H1 (cell line): Measurements from ENCODE around the gene TMED3. TPM values are rescaled to one million over a fixed set of nuclear protein-coding genes. Genes with fewer than 3 reads are reported as not detected.

ENCODE experiments used
- CTCF ChIA-PET: fragments of 300-600 bp; sonication (Branson Sonifier 250); formaldehyde crosslinking; loops from one replicate; lab custom pipeline; 2021; ENCODE audit not compliant: partially characterized antibody; lab: Charles Lee
- POLR2A ChIA-PET: fragments of 300-600 bp; sonication (Branson Sonifier 250); formaldehyde crosslinking; loops from one replicate; lab custom pipeline; 2021; ENCODE audit warnings: inconsistent platforms; ENCODE audit not compliant: partially characterized antibody; lab: Charles Lee
- DNase-seq, 2 experiments: peaks; one replicate each; pipeline versions ENCODE4 v3.0.0 to v3.0.0-alpha.2; 2010 to 2022; ENCODE audit warnings: low spot score in 2 of 2, low read depth in 1 of 2, mixed read lengths in 1 of 2
- FAIRE-seq: peaks from 2 replicates; lab custom pipeline; 2011; peaks lifted over from hg19 to GRCh38; lab: Jason Lieb, UNC
- H2AFZ ChIP-seq: 2 replicates; pipeline ENCODE4 v1.8.1; 2012; ENCODE audit warnings: low read length, inconsistent platforms
- H2AK5ac ChIP-seq: 2 replicates; pipeline ENCODE4 v1.6.1; 2013; ENCODE audit warnings: low read depth, low read length
- H2BK120ac ChIP-seq: replicated peaks from 2 replicates; pipeline ENCODE3; 2013; ENCODE audit warnings: low read depth, low read length, inconsistent platforms
- H2BK12ac ChIP-seq: 2 replicates; pipeline ENCODE4 v1.6.1; 2013; ENCODE audit warnings: low read depth, low read length
- H2BK15ac ChIP-seq: 2 replicates; pipeline ENCODE4 v1.6.1; 2013; ENCODE audit warnings: low read length
- H2BK20ac ChIP-seq: 2 replicates; pipeline ENCODE4 v1.6.1; 2013; ENCODE audit warnings: low read length
- H2BK5ac ChIP-seq: 2 replicates; pipeline ENCODE4 v1.6.1; 2013; ENCODE audit warnings: low read depth, low read length
- H3K14ac ChIP-seq: 2 replicates; pipeline ENCODE4 v1.6.1; 2013; ENCODE audit warnings: inconsistent platforms; ENCODE audit not compliant: insufficient read length
- H3K18ac ChIP-seq: 2 replicates; pipeline ENCODE4 v1.6.1; 2013; ENCODE audit warnings: low read length; ENCODE audit errors: extremely low read depth
- H3K23ac ChIP-seq: 2 replicates; pipeline ENCODE4 v1.6.1; 2013; ENCODE audit warnings: inconsistent platforms; ENCODE audit not compliant: insufficient read length
- H3K23me2 ChIP-seq: 2 replicates; pipeline ENCODE4 v1.6.1; 2013; ENCODE audit warnings: low read depth, low read length
- H3K27ac ChIP-seq: 2 replicates; pipeline ENCODE4 v1.6.1; 2011; ENCODE audit warnings: low read depth, low read length, inconsistent platforms
- H3K27me3 ChIP-seq, 4 experiments: replicated peaks in 1 of 4; 1 replicate in 1 of 4; 2 replicates in 3 of 4; pipeline versions ENCODE4 v1.6.1 to v1.8.1; 2011 to 2013; ENCODE audit warnings: low read length in 3 of 4, mild to moderate bottlenecking in 3 of 4, inconsistent platforms in 2 of 4, mixed read lengths in 2 of 4, moderate library complexity in 1 of 4; ENCODE audit not compliant: control insufficient read depth in 3 of 4, insufficient read depth in 3 of 4; ENCODE audit errors: extremely low read depth in 1 of 4
- H3K36me3 ChIP-seq, 4 experiments: 2 replicates each; pipeline versions ENCODE4 v1.6.1 to v1.8.1; 2011 to 2013; ENCODE audit warnings: mild to moderate bottlenecking in 4 of 4, low read length in 3 of 4, moderate library complexity in 2 of 4, control low read depth in 1 of 4, inconsistent platforms in 1 of 4; ENCODE audit not compliant: insufficient read depth in 4 of 4, control insufficient read depth in 2 of 4
- H3K4ac ChIP-seq: replicated peaks from 2 replicates; pipeline ENCODE3; 2013; ENCODE audit warnings: low read length, low read depth, mixed read lengths, inconsistent platforms; ENCODE audit not compliant: insufficient read length
- H3K4me1 ChIP-seq, 4 experiments: replicated peaks in 1 of 4; 1 replicate in 1 of 4; 2 replicates in 3 of 4; pipeline versions ENCODE4 v1.6.1 to v1.8.1; 2011 to 2013; ENCODE audit warnings: low read length in 3 of 4, inconsistent platforms in 2 of 4, mixed read lengths in 1 of 4; ENCODE audit not compliant: insufficient read depth in 4 of 4, control insufficient read depth in 3 of 4
- H3K4me2 ChIP-seq, 2 experiments: 2 replicates each; pipeline versions ENCODE4 v1.6.1 to v1.8.1; 2011 to 2013; ENCODE audit warnings: low read depth in 2 of 2, low read length in 2 of 2, control low read depth in 1 of 2, inconsistent platforms in 1 of 2, mild to moderate bottlenecking in 1 of 2; ENCODE audit not compliant: insufficient read depth in 1 of 2
- H3K4me3 ChIP-seq, 4 experiments: fragments of 200-600, 300-600 bp in 1 of 4; sonication (generic), shearing (Covaris generic), sonication (Bioruptor Twin) in 1 of 4; 2 replicates each; pipeline versions ENCODE4 v1.5.1 to v1.8.1; 2011 to 2016; ENCODE audit warnings: low read length in 4 of 4, low read depth in 3 of 4, control low read depth in 2 of 4, inconsistent platforms in 2 of 4, mild to moderate bottlenecking in 2 of 4, mixed read lengths in 1 of 4, moderate library complexity in 1 of 4; ENCODE audit not compliant: insufficient read depth in 2 of 4; ENCODE audit errors: extremely low read depth in 1 of 4
- H3K56ac ChIP-seq: replicated peaks from 2 replicates; pipeline ENCODE3; 2013; ENCODE audit warnings: low read depth, mild to moderate bottlenecking, mixed read lengths, low read length, inconsistent platforms; ENCODE audit not compliant: insufficient read length
- H3K79me1 ChIP-seq: 2 replicates; pipeline ENCODE4 v1.6.1; 2013; ENCODE audit warnings: low read depth, low read length, control low read depth
- H3K79me2 ChIP-seq, 2 experiments: 2 replicates each; pipeline versions ENCODE4 v1.6.1 to v1.8.1; 2012 to 2013; ENCODE audit warnings: low read length in 2 of 2, mild to moderate bottlenecking in 2 of 2, inconsistent platforms in 1 of 2; ENCODE audit not compliant: insufficient read depth in 2 of 2, control insufficient read depth in 1 of 2
- H3K9ac ChIP-seq, 4 experiments: replicated peaks in 1 of 4; 1 replicate in 1 of 4; 2 replicates in 3 of 4; pipeline versions ENCODE4 v1.6.1 to v1.8.1; 2011 to 2013; ENCODE audit warnings: low read depth in 3 of 4, low read length in 3 of 4, control low read depth in 2 of 4, mild to moderate bottlenecking in 2 of 4, moderate library complexity in 2 of 4, inconsistent platforms in 1 of 4; ENCODE audit errors: extremely low read depth in 1 of 4
- H3K9me3 ChIP-seq, 2 experiments: 2 replicates each; pipeline versions ENCODE4 v1.6.1 to v1.8.1; 2012 to 2013; ENCODE audit warnings: mild to moderate bottlenecking in 2 of 2, moderate library complexity in 2 of 2, control low read depth in 1 of 2, inconsistent platforms in 1 of 2, low read depth in 1 of 2, low read length in 1 of 2, mixed read lengths in 1 of 2; ENCODE audit not compliant: insufficient read depth in 2 of 2
- H4K20me1 ChIP-seq, 2 experiments: replicated peaks in 1 of 2; 2 replicates each; pipeline versions ENCODE3 to v1.8.1; 2011 to 2013; ENCODE audit warnings: inconsistent platforms in 2 of 2, low read length in 2 of 2, mild to moderate bottlenecking in 1 of 2; ENCODE audit not compliant: insufficient read depth in 2 of 2, control insufficient read depth in 1 of 2
- H4K5ac ChIP-seq: 2 replicates; pipeline ENCODE4 v1.6.1; 2013; ENCODE audit warnings: low read length, low read depth, mixed read lengths, inconsistent platforms; ENCODE audit not compliant: insufficient read length
- H4K8ac ChIP-seq: 2 replicates; pipeline ENCODE4 v1.8.0; 2013; ENCODE audit warnings: mild to moderate bottlenecking, moderate library complexity, low read length, inconsistent platforms; ENCODE audit not compliant: insufficient read depth; ENCODE audit errors: extremely low read depth
- H4K91ac ChIP-seq: replicated peaks from 2 replicates; pipeline ENCODE3; 2013; ENCODE audit warnings: low read length, mixed read lengths, inconsistent platforms; ENCODE audit not compliant: insufficient read length
- BACH1 ChIP-seq: IDR thresholded peaks from 2 replicates; pipeline ENCODE4 v1.6.1; 2012; ENCODE audit warnings: low read length, improper control_type of control experiment
- MAFK ChIP-seq: IDR thresholded peaks from 2 replicates; pipeline ENCODE4 v1.6.1; 2012; ENCODE audit warnings: low read depth, mild to moderate bottlenecking, improper control_type of control experiment, low read length
- WGBS, 2 experiments: shearing (Covaris generic) in 1 of 2; methylation state at CpG; one replicate each; pipeline versions ENCODE4 v1.1.6 to v1.1.7; 2013 to 2015; ENCODE audit warnings: low lambda C conversion rate in 2 of 2, mixed read lengths in 2 of 2, inconsistent platforms in 1 of 2, low coverage in 1 of 2, missing lambda C conversion rate in 1 of 2; ENCODE audit not compliant: insufficient replicate concordance in 2 of 2, insufficient coverage in 1 of 2, insufficient read length in 1 of 2; ENCODE audit errors: extremely low coverage in 1 of 2, missing lambda C conversion rate in 1 of 2; 5-methylcytosine and 5-hydroxymethylcytosine counted together
- polyA plus RNA-seq, 7 experiments: library from polyadenylated mRNA; depleted of rRNA in 3 of 7; stranded (reverse) in 5 of 7; unstranded in 2 of 7; fragments of >200 nt in 5 of 7; fragments of 200-250 nt in 2 of 7; gene quantifications; 1 replicate in 5 of 7; 2 replicates in 1 of 7; 4 replicates in 1 of 7; pipeline versions ENCODE4 v1.2.1 to v1.2.3, GENCODE V29; 2011 to 2013; ENCODE audit warnings: missing spikeins in 2 of 7, mixed read lengths in 2 of 7
- total RNA-seq: library from RNA; stranded (reverse); fragmentation: NEBNext Ultra II Directional; extraction: Animal tissue kit (Norgen Biotek cat#: 25700); gene quantifications from 2 replicates; pipeline ENCODE4 v1.2.1, GENCODE V29; 2021

Gene TMED3
- total and polyA plus RNA-seq, 2 of the 8 experiments (the other 6 are each of a cell fraction or from before 2014, with no cell fraction given) = 50.2 to 110 TPM

GRCh38 chr15:79322306-79322705 lies 11.4 kb downstream of the TMED3 start:
- no peaks in the 10 kb centered on the region for H3K23me2 ChIP-seq
- no peak overlapping the region for H4K5ac ChIP-seq
- H3K9ac ChIP-seq = no peak overlapping the region
- H3K27me3 ChIP-seq = no peaks in the 10 kb centered on the region
- H4K20me1 ChIP-seq = peaks cover 7 to 10% of the 10 kb centered on the region in 2 experiments
- H3K27ac ChIP-seq = no peak overlapping the region
- ChIA-PET CTCF (interaction anchor here (1.3 kb wide), 1 partner anchor 10 kb away, joined by 4 read pairs; no protein-coding TSS in a partner anchor), POLR2A (no interaction called here)
- H3K9me3 ChIP-seq = peaks cover 3 to 7% of the 10 kb centered on the region in 2 experiments; a peak in 2 of 4 replicates
- no peak overlapping the region for H3K23ac ChIP-seq
- H3K79me2 ChIP-seq = no peaks in the 10 kb centered on the region; a peak in 1 of 4 replicates
- no peak overlapping the region for H2BK120ac ChIP-seq
- no peak overlapping the region for H3K14ac ChIP-seq
- H4K8ac ChIP-seq = no peak overlapping the region
- H2BK20ac ChIP-seq = no peak overlapping the region
- no peak overlapping the region for H3K4me2 ChIP-seq
- H3K18ac ChIP-seq = no peak overlapping the region
- H3K56ac ChIP-seq = no peak overlapping the region
- no peak overlapping the region for H2BK15ac ChIP-seq
- H3K79me1 ChIP-seq = peaks cover 3% of the 10 kb centered on the region; the same call in 1 of the 2 replicates
- H3K36me3 ChIP-seq = peaks cover 4 to 47% (median 27%) of the 10 kb centered on the region in 4 experiments; a peak in 7 of 8 replicates
- no peak overlapping the region for H3K4ac ChIP-seq
- H4K91ac ChIP-seq = no peak overlapping the region
- 94% methylated on average over 3 of the region's 3 CpGs; no CpG with 5 or more reads in 1 of the 2 experiments for WGBS, 2 experiments
- no peak overlapping the region for H2AK5ac ChIP-seq
- H2BK5ac ChIP-seq = no peak overlapping the region
- H3K4me1 ChIP-seq = no peaks in the 10 kb centered on the region
- no peak for DNase-seq
- H2BK12ac ChIP-seq = no peak overlapping the region
- no peak overlapping the region for H2AFZ ChIP-seq
- H3K4me3 ChIP-seq = no peak overlapping the region
- no peak for FAIRE-seq
- TF ChIP-seq MAFK (no peak), BACH1 (no peak)
